ENCODE measurements around the gene EYA4. TPM values are rescaled to one million over a fixed set of nuclear protein-coding genes. Genes with fewer than 3 reads are reported as not detected.

The EYA4 gene
- total RNA-seq, 1 experiment from 2014 or later, result 6.1 TPM

- peak; percentile 92 for DNase-seq
These were observed 328.1 kb downstream of the EYA4 start for GRCh38 chr6:133568970-133569889.

GRCh38 chr6:133571681-133572080, 330.5 kb downstream of the EYA4 start:
- no peaks in the 10 kb centered on the region for H3K36me3 ChIP-seq
- no peaks in the 10 kb centered on the region for H3K27me3 ChIP-seq
- no peak overlapping the region for H3K4me3 ChIP-seq
- H3K9me3 ChIP-seq, result no peaks in the 10 kb centered on the region
- no peak for DNase-seq

More at GRCh38 chr6:133568970-133569889, 328.1 kb downstream of the EYA4 start:
- Histone ChIP-seq H3K27me3 (no peaks in the 10 kb centered on the region), H3K36me3 (no peaks in the 10 kb centered on the region), H3K4me3 (peak overlapping the region; percentile 10), H3K9me3 (no peaks in the 10 kb centered on the region)

GRCh38 chr6:133577851-133578250, 336.7 kb downstream of the EYA4 start:
- H3K27me3 ChIP-seq, result no peaks in the 10 kb centered on the region
- no peaks in the 10 kb centered on the region; the same call in 1 of the 2 replicates for H3K36me3 ChIP-seq
- H3K9me3 ChIP-seq, result peaks cover 3% of the 10 kb centered on the region
- H3K4me3 ChIP-seq, result no peak overlapping the region
- DNase-seq, result no peak
